ENCODE measurements around the gene RBM47. TPM values are rescaled to one million over a fixed set of nuclear protein-coding genes. Genes with fewer than 3 reads are reported as not detected.
"Not testable (repeated sequence)": the region's sequence is repeated elsewhere in the genome, so short reads cannot be mapped to it uniquely, and the experiment has no call there.

The RBM47 gene
- total RNA-seq, 1 experiment from 2014 or later = not detected

- Histone ChIP-seq H3K9me3 (replicated peaks) (no peaks in the 10 kb centered on the region), H3K36me3 (no peaks in the 10 kb centered on the region), H3K27ac (no peak overlapping the region), H3K4me3 (no peak overlapping the region), H3K4me1 (no peaks in the 10 kb centered on the region), H3K27me3 (no peaks in the 10 kb centered on the region)
- DNase-seq = no peak
Measured at GRCh38 chr4:40438384-40439026, 191.2 kb downstream of the RBM47 start.

- Histone ChIP-seq H3K27me3 (no peaks in the 10 kb centered on the region), H3K4me1 (no peaks in the 10 kb centered on the region), H3K4me3 (no peak overlapping the region), H3K36me3 (no peaks in the 10 kb centered on the region), H3K9me3 (replicated peaks) (no peaks in the 10 kb centered on the region), H3K27ac (no peak overlapping the region)
- no peak for DNase-seq
Measured at GRCh38 chr4:40437741-40438383, 191.8 kb downstream of the RBM47 start.

- not testable (repeated sequence) for H3K36me3 ChIP-seq; H3K27ac ChIP-seq; H3K27me3 ChIP-seq; H3K4me3 ChIP-seq; H3K9me3 ChIP-seq (replicated peaks); DNase-seq; H3K4me1 ChIP-seq
Measured at GRCh38 chr4:40435306-40435705, 194.4 kb downstream of the RBM47 start.

GRCh38 chr4:40434126-40434687 is 195.5 kb downstream of the RBM47 start:
- Histone ChIP-seq H3K4me3 (no peak overlapping the region), H3K27ac (no peak overlapping the region), H3K4me1 (no peaks in the 10 kb centered on the region), H3K27me3 (no peaks in the 10 kb centered on the region), H3K9me3 (replicated peaks) (no peaks in the 10 kb centered on the region), H3K36me3 (no peaks in the 10 kb centered on the region)
- no peak for DNase-seq

GRCh38 chr4:40432504-40432903 is 197.2 kb downstream of the RBM47 start:
- no peaks in the 10 kb centered on the region for H3K9me3 ChIP-seq (replicated peaks)
- no peak overlapping the region for H3K27ac ChIP-seq
- DNase-seq = no peak
- no peak overlapping the region for H3K4me3 ChIP-seq
- H3K27me3 ChIP-seq = no peaks in the 10 kb centered on the region
- H3K4me1 ChIP-seq = no peaks in the 10 kb centered on the region
- no peaks in the 10 kb centered on the region for H3K36me3 ChIP-seq

- DNase-seq; H3K27ac ChIP-seq; H3K9me3 ChIP-seq (replicated peaks); H3K4me3 ChIP-seq; H3K27me3 ChIP-seq; H3K4me1 ChIP-seq; H3K36me3 ChIP-seq: not testable (repeated sequence)
Measured at GRCh38 chr4:40427871-40428270, 201.8 kb downstream of the RBM47 start.

GRCh38 chr4:40427128-40427527 is 202.5 kb downstream of the RBM47 start:
- H3K4me1 ChIP-seq = no peaks in the 10 kb centered on the region
- no peaks in the 10 kb centered on the region for H3K27me3 ChIP-seq
- no peak overlapping the region for H3K4me3 ChIP-seq
- no peaks in the 10 kb centered on the region; the same call in 1 of the 2 replicates for H3K9me3 ChIP-seq (replicated peaks)
- H3K36me3 ChIP-seq = peaks cover 3% of the 10 kb centered on the region; the same call in 1 of the 2 replicates
- H3K27ac ChIP-seq = no peak overlapping the region
- DNase-seq = no peak

- H3K36me3 ChIP-seq = peaks cover 3% of the 10 kb centered on the region; the same call in 1 of the 2 replicates
- no peak overlapping the region for H3K27ac ChIP-seq
- no peaks in the 10 kb centered on the region for H3K27me3 ChIP-seq
- no peaks in the 10 kb centered on the region; the same call in 1 of the 2 replicates for H3K9me3 ChIP-seq (replicated peaks)
- no peaks in the 10 kb centered on the region for H3K4me1 ChIP-seq
- no peak for DNase-seq
- no peak overlapping the region for H3K4me3 ChIP-seq
Measured at GRCh38 chr4:40425799-40426574, 203.7 kb downstream of the RBM47 start.

- H3K36me3 ChIP-seq = peaks cover 3% of the 10 kb centered on the region; the same call in 1 of the 2 replicates
- H3K9me3 ChIP-seq (replicated peaks) = no peaks in the 10 kb centered on the region; the same call in 1 of the 2 replicates
- DNase-seq = no peak
- no peak overlapping the region for H3K4me3 ChIP-seq
- H3K27ac ChIP-seq = no peak overlapping the region
- H3K27me3 ChIP-seq = no peaks in the 10 kb centered on the region
- no peaks in the 10 kb centered on the region for H3K4me1 ChIP-seq
Measured at GRCh38 chr4:40423735-40424134, 205.9 kb downstream of the RBM47 start.

GRCh38 chr4:40421839-40422708 is 207.6 kb downstream of the RBM47 start:
- no peaks in the 10 kb centered on the region for H3K27me3 ChIP-seq
- no peak overlapping the region for H3K4me3 ChIP-seq
- DNase-seq = no peak
- H3K36me3 ChIP-seq = peaks cover 3% of the 10 kb centered on the region; the same call in 1 of the 2 replicates
- no peaks in the 10 kb centered on the region; the same call in 1 of the 2 replicates for H3K9me3 ChIP-seq (replicated peaks)
- no peaks in the 10 kb centered on the region for H3K4me1 ChIP-seq
- H3K27ac ChIP-seq = no peak overlapping the region

- Histone ChIP-seq H3K4me3 (no peak overlapping the region), H3K27ac (no peak overlapping the region), H3K4me1 (no peaks in the 10 kb centered on the region), H3K27me3 (no peaks in the 10 kb centered on the region), H3K36me3 (peaks cover 3% of the 10 kb centered on the region; the same call in 1 of the 2 replicates), H3K9me3 (replicated peaks) (no peaks in the 10 kb centered on the region; the same call in 1 of the 2 replicates)
- no peak for DNase-seq
Measured at GRCh38 chr4:40419231-40419912, 210.3 kb downstream of the RBM47 start.

- Histone ChIP-seq H3K36me3 (peaks cover 3% of the 10 kb centered on the region; the same call in 1 of the 2 replicates), H3K4me1 (no peaks in the 10 kb centered on the region), H3K4me3 (no peak overlapping the region), H3K27me3 (no peaks in the 10 kb centered on the region), H3K9me3 (replicated peaks) (no peaks in the 10 kb centered on the region; the same call in 1 of the 2 replicates), H3K27ac (no peak overlapping the region)
- no peak for DNase-seq
Measured at GRCh38 chr4:40418430-40419230, 211.0 kb downstream of the RBM47 start.

- Histone ChIP-seq H3K36me3 (no peaks in the 10 kb centered on the region), H3K27ac (no peak overlapping the region), H3K4me3 (no peak overlapping the region), H3K4me1 (no peaks in the 10 kb centered on the region), H3K27me3 (no peaks in the 10 kb centered on the region), H3K9me3 (replicated peaks) (no peaks in the 10 kb centered on the region; the same call in 1 of the 2 replicates)
- DNase-seq = no peak
Measured at GRCh38 chr4:40417941-40418340, 211.7 kb downstream of the RBM47 start.

Measured in SJCRH30 (cell line).